ENCODE measurements around the gene KERA.
"Not testable (repeated sequence)": the region's sequence is repeated elsewhere in the genome, so short reads cannot be mapped to it uniquely, and the experiment has no call there.

KERA gene, protein sequence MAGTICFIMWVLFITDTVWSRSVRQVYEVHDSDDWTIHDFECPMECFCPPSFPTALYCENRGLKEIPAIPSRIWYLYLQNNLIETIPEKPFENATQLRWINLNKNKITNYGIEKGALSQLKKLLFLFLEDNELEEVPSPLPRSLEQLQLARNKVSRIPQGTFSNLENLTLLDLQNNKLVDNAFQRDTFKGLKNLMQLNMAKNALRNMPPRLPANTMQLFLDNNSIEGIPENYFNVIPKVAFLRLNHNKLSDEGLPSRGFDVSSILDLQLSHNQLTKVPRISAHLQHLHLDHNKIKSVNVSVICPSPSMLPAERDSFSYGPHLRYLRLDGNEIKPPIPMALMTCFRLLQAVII

DNA sequence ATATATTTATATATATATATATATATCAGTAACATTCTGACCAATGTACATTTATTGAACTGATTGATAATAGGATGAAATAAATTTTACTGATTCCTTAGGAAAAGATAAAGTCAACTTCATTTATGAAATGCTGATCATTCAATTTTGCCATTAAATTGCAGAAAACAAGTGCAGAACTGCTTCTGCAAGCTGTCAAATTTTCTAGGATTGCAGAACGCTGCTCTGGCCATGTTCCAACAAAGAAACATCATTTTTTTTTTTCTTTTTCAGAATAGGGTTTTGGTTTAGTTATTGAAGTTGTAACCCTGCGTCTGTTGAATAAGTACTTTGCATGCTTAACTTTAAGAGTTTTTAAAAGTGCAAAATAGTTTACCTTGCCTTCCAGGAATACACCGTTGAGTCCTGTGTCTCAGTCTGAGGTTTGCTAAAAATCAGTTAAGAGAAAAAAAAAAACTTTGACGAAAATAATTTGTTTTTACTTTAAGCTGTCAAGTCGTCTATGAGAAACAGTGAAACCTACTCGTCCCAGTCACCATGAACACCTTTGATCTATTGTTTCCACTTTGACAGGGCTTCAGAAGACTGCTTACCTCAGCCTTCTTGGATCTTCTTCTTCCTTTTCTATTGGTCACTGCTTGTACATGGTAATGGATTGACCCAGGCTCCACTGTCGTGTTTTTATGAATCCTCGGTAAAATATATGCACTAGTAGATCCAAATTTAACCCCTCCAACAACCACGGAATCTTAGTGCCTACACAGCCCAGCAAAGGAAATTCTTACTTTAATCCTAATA lies at the start of gene KERA:
TSS of gene KERA (minus strand) at position 657 of the 798 bp plus-strand sequence. CDS start 1,743 bp downstream, outside the sequence.
- DNase-seq (ENCODE audit: low read depth in 2 of 2) = no peak

- no peak for DNase-seq (ENCODE audit: low read depth in 2 of 2)
These were observed 48.5 kb upstream of the KERA start for GRCh38 chr12:91106283-91106682.

- no peak for DNase-seq (ENCODE audit: low read depth in 2 of 2)
These were observed 48.0 kb upstream of the KERA start for GRCh38 chr12:91105807-91106206.

DNA sequence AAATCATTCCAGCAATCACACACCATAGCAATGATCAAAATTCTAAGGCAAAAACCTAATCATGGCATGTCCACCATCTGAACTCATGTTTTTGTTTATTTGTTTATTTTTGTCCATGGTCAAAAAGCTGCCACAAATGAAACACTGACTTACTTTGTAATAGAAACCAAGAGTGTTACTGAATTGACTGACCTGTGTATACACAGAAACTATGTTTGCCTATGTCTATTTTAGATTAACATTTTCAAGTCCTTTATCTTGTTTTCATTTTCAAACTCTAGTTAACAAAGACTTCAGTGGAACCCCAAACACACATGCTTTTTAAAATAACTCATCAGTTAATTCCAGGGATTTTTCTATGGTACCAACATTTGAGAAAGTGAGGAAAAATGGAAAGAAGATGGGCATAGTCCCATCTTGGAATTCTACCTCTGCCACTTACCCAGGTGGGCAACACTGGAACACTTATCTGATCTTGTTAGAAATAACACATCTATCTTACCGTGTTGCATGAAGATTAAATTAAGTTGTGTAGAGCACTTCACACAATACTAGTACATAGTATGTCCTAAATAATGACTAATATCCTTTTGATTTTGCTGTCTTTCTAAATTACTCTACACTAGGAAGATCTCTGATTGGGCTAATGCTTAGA lies 47.1 kb upstream of the KERA start:
- DNase-seq (ENCODE audit: low read depth in 2 of 2) = no peak

DNA sequence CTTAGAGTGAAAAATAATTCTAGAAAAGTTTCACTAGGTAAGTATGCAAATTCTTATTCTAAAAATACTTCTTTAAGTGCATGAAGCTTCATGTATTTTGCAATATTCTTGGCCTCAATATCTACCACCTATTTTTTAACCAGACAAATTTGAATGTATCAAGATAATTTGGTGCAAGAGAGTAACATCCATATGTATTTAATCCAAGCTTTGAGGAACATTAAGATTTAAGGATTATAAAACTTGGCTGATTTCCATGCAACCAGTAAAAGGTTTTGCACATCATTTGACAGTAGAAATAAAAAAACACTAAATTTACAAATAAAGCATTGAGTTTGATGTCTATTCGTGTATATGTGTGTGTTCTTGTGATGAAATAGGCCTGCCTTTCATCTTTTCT lies 45.8 kb upstream of the KERA start:
- no peak for DNase-seq (ENCODE audit: low read depth in 2 of 2)

DNA sequence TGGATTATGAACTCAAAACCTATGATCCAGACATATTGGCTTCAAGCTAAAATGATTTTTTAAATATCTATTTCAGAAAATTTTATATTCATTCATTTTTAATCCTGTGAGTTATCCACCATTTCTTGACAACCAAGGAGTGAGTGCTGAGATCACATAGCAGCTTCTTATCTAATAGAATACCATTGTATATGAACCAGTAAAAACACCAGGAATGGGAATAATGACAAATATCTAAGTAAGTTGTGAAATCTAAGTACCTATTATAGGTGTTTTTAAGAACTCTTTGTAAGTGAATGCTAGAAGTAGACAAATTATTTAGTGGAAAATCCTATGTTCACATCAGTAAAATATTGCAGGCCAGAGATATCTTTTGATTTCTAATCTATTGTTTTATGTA lies 45.3 kb upstream of the KERA start:
- DNase-seq (ENCODE audit: low read depth in 2 of 2) = no peak

- DNase-seq (ENCODE audit: low read depth in 2 of 2) = no peak
These were observed 43.1 kb upstream of the KERA start for GRCh38 chr12:91100906-91101305.

GRCh38 chr12:91099836-91100235 lies 42.0 kb upstream of the KERA start:
- no peak for DNase-seq (ENCODE audit: low read depth in 2 of 2)

- DNase-seq (ENCODE audit: low read depth in 2 of 2) = no peak
These were observed 41.5 kb upstream of the KERA start for GRCh38 chr12:91099341-91099740.

- DNase-seq (ENCODE audit: low read depth in 2 of 2) = no peak
These were observed 41.1 kb upstream of the KERA start for GRCh38 chr12:91098941-91099340.

DNA sequence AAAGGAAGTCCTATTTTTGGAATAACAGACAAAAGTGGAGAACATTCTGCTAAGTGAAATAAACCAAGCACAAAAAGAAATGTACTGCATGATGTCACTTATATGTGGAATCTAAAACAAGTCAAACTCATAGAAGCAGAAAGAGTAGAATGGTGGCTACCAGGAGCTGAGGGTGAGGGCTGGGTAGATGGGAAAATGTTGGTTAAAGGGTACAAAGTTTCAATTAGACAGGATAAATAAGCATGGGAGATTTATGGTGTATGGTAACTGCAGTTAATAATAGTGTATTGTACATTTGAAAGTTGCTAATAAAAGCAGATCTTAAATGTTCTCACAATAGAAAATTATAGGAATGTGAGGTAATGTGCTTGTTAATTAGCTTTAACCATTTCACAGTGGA lies 40.6 kb upstream of the KERA start:
- no peak for DNase-seq (ENCODE audit: low read depth in 2 of 2)

DNA sequence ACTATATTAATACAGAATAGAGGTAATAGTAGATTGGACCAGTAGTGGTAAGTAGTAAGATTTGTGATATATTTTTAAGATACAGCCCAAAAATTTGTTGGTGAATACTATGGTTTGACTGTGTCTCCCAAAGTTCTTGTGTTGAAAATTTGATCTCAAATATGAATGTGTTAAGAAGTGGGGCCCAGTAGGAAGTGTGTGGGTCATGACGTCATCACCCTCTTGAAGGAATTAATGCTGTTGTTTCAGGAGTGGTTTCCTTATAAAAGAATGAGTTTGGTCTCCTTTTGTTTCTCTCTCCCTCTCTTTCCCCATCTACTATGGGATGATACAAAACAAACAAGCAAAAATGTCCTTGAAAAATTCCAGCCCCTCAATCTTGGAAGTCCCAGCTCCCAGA lies 37.1 kb upstream of the KERA start:
- DNase-seq (ENCODE audit: low read depth in 2 of 2) = no peak

GRCh38 chr12:91094032-91094662 lies 36.3 kb upstream of the KERA start:
- DNase-seq (ENCODE audit: low read depth in 2 of 2) = no peak

- no peak for DNase-seq (ENCODE audit: low read depth in 2 of 2)
These were observed 35.5 kb upstream of the KERA start for GRCh38 chr12:91093341-91093740.

DNA sequence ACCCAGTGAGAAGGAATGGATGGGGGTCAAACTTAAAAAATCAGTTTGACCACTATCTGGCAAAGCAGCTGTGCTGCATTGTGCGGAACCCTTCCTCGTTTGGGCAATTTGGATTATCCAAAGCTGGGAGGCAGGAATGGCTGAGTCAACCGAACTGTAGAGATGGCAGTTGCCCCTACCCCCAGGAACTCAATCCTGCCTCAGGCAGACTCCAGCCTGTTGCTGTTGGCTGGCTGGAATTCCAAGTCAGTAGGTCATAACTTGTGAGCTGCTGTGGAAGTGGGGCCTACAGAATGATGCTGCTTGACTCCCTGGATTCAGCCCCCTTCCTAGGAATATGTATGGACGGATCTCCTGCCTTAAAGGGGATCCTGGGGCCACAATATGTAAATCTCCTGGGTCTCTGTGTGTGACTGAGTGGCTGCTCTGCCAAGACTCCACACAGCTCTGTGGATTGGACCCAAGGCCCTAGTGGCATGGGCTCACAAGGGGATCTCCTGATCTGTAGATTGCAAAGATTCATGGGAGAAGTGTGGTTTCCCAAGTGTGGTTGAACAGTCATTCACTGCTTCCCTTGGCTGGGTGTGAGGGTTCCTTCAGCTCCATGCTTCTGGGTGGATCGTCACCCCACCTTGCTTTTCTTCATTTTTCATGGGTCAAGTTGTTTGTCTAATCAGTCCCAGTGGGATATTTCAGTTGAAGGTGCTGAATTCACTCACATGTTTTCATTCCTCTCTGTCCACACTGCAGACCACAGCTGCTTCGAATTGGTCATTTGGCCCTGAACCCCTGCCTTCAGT lies 34.3 kb upstream of the KERA start:
- no peak for DNase-seq (ENCODE audit: low read depth in 2 of 2)

- DNase-seq (ENCODE audit: low read depth in 2 of 2) = not testable (repeated sequence)
These were observed 32.1 kb upstream of the KERA start for GRCh38 chr12:91089953-91090352.

DNA sequence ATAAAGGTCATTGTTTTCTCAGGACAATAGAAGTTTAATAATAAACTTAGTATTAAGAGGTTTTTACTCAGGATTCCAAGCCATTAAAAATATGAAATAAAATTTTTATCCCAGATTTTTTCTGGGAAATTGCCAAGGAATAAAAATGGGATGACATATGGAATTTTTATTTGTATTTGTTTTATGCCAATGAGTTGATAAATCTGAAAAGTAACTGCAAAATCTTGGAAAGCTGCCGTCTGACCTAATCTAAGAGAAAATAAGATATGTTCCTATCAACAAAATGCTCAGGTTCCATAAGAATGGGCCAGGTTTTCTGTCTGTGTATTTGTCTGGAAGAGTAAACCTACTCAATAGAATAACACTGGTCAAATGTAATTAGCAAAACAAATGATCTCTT lies 22.2 kb upstream of the KERA start:
- DNase-seq (ENCODE audit: low read depth in 2 of 2) = no peak

DNA sequence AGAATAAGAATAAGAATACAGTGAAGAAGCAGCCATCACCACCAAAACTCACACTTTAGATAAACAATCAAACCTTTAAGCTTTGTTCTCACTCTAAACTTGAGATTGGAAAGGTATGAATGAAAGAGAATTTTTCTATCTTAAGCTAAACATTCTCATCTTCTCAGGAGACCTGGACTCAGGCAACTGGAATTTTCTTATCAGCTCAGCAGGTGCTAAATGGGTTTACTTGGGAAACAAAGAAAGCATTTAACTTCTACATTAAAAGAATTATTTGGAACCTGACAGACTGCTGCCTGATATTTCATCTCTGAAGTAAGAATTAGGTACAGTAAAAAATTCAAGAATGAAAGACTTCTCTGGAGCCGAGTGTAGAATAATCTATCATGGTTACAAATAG lies 20.7 kb upstream of the KERA start:
- no peak for DNase-seq (ENCODE audit: low read depth in 2 of 2)

GRCh38 chr12:91077228-91077954 lies 19.6 kb upstream of the KERA start:
- DNase-seq (ENCODE audit: low read depth in 2 of 2) = no peak

GRCh38 chr12:91074851-91075250 lies 17.0 kb upstream of the KERA start:
- no peak for DNase-seq (ENCODE audit: low read depth in 2 of 2)
